ENCODE measurements around the gene GCNT2.

- TF ChIP-seq SIN3A (IDR thresholded peaks at IDR 0.05; ENCODE audit: borderline replicate concordance, insufficient read depth, low read length): no peak
- TF ChIP-seq FOXP2 (optimal IDR thresholded peaks at IDR 0.05; ENCODE audit: borderline replicate concordance, extremely low read depth, extremely low read length, insufficient read depth): no peak
- no peak for TF ChIP-seq POLR2AphosphoS5 (IDR thresholded peaks at IDR 0.05; ENCODE audit: low read depth, low read length)
- no peak for TF ChIP-seq TAF1 (IDR thresholded peaks at IDR 0.05; ENCODE audit: borderline replicate concordance, insufficient read depth, low read length)
- no peak for TF ChIP-seq REST (IDR thresholded peaks at IDR 0.05; ENCODE audit: insufficient read depth in 1 of 2, low read depth in 2 of 2, low read length in 2 of 2)
Measured at GRCh38 chr6:10589429-10589727, 68.2 kb downstream of the GCNT2 start.
